ENCODE results near the gene SHISAL2A. TPM values are rescaled to one million over a fixed set of nuclear protein-coding genes. Genes with fewer than 3 reads are reported as not detected.
"Not testable (repeated sequence)": the region's sequence is repeated elsewhere in the genome, so short reads cannot be mapped to it uniquely, and the experiment has no call there.

SHISAL2A gene
- total RNA-seq, 1 experiment from 2014 or later = 0.90 TPM

- Mint-ChIP-seq H3K27ac (peak overlapping the region in 2 of 3 experiments; percentile 24 to 85; a peak in 3 of 7 replicates), H3K36me3 (ENCODE audit: insufficient read depth in 1 of 3, low read depth in 3 of 3) (peaks cover 19 to 65% (median 42%) of the 10 kb centered on the region in 3 experiments; a peak in 6 of 7 replicates)
- H3K27me3 Mint-ChIP-seq (ENCODE audit: low read depth); H2AK5ac ChIP-seq (ENCODE audit: insufficient read length, low read length); H3K18ac ChIP-seq (ENCODE audit: insufficient read length, low read depth, low read length); H2AFZ ChIP-seq (ENCODE audit: low read length); H3K23ac ChIP-seq (ENCODE audit: insufficient read length, low read depth, low read length); H3K4ac ChIP-seq (ENCODE audit: low read depth, low read length); H3K4me3 Mint-ChIP-seq; H3K14ac ChIP-seq (ENCODE audit: insufficient read depth, low read length); H2BK120ac ChIP-seq (ENCODE audit: low read depth, low read length, poor library complexity, severe bottlenecking); H3K23me2 ChIP-seq (ENCODE audit: insufficient read length, low read depth, low read length, poor library complexity, severe bottlenecking); H4K91ac ChIP-seq (ENCODE audit: insufficient read length, low read depth, low read length); H3K27me3 ChIP-seq (ENCODE audit: insufficient read depth, low read length); H3K9me3 Mint-ChIP-seq; H3K9me3 ChIP-seq (ENCODE audit: control insufficient read depth, low read depth, low read length); H3K79me1 ChIP-seq (ENCODE audit: insufficient read depth, low read depth, low read length, poor library complexity, severe bottlenecking); H2BK5ac ChIP-seq (ENCODE audit: insufficient read length, low read length); H3K4me2 ChIP-seq (ENCODE audit: insufficient read depth, insufficient read length, low read length); H4K8ac ChIP-seq (replicated peaks; ENCODE audit: insufficient read length, low read depth, low read length); H3K4me1 ChIP-seq (ENCODE audit: insufficient read depth, low read length); H2BK20ac ChIP-seq (ENCODE audit: low read depth, low read length, poor library complexity, severe bottlenecking); H4K5ac ChIP-seq (ENCODE audit: insufficient read length, low read depth, low read length); H3T11ph ChIP-seq (ENCODE audit: low read length); H3K4me1 Mint-ChIP-seq; H3K9ac ChIP-seq (ENCODE audit: extremely low read depth, insufficient read length, low read length); H3K56ac ChIP-seq (ENCODE audit: insufficient read length, low read depth, low read length); H3K79me2 ChIP-seq (ENCODE audit: insufficient read depth, low read length); H2BK12ac ChIP-seq (ENCODE audit: insufficient read length, low read depth, low read length); H2BK15ac ChIP-seq (ENCODE audit: low read depth, low read length); H4K20me1 ChIP-seq (ENCODE audit: control insufficient read depth, insufficient read depth, insufficient read length); H3K27ac ChIP-seq (ENCODE audit: insufficient read length, low read depth, low read length): not testable (repeated sequence)
- no CpG with 5 or more reads among the region's 17 CpGs for WGBS (ENCODE audit: extremely low coverage, insufficient read length, low lambda C conversion rate)
- TF ChIP-seq CTCF (conservative IDR thresholded peaks at IDR 0.05) = peak; percentile 89
- peak; percentile 74 for DNase-seq
Measured at GRCh38 chr1:52686261-52686751, 53.3 kb downstream of the SHISAL2A start.

Measured in H9 (cell line).